Endothelial cell of umbilical vein (primary cell): ENCODE results near the gene OR6X1. TPM values are rescaled to one million over a fixed set of nuclear protein-coding genes. Genes with fewer than 3 reads are reported as not detected.

Experiments
- BruUV-seq: library from RNA; stranded (reverse); fragments of 400-500 nt; replicated peaks from 2 replicates; lab custom pipeline; 2021; lab: Mats Ljungman, UMichigan
- CTCF ChIA-PET: fragments of 300-600, 350-600 bp; sonication (Branson Sonifier 250); formaldehyde crosslinking; loops from one replicate; lab custom pipeline; 2021; ENCODE audit warnings: antibody characterized with exemption, inconsistent platforms; lab: Charles Lee
- POLR2A ChIA-PET: fragments of 300-600, 350-600 bp; sonication (Branson Sonifier 250); formaldehyde crosslinking; loops from one replicate; lab custom pipeline; 2021; ENCODE audit warnings: antibody characterized with exemption, inconsistent platforms; lab: Charles Lee
- DNase-seq: peaks from one replicate; pipeline ENCODE4 v3.0.0-alpha.2; 2011; ENCODE audit warnings: low read depth, low spot score
- FAIRE-seq: peaks from 2 replicates; lab custom pipeline; 2011; peaks lifted over from hg19 to GRCh38; lab: Jason Lieb, UNC
- H2AFZ ChIP-seq: 2 replicates; pipeline ENCODE4 v1.6.0; 2012; ENCODE audit warnings: low read depth, low read length, control low read depth, inconsistent platforms
- H3K27ac ChIP-seq: 2 replicates; pipeline ENCODE4 v1.5.1; 2011; ENCODE audit warnings: low read depth, mild to moderate bottlenecking, control low read depth, low read length, moderate library complexity; ENCODE audit not compliant: insufficient read depth
- H3K27me3 ChIP-seq, 2 experiments: 2 replicates each; pipeline versions ENCODE4 v1.6.0 to v1.6.1; 2011; ENCODE audit warnings: low read length in 2 of 2, mixed read lengths in 1 of 2; ENCODE audit not compliant: control insufficient read depth in 2 of 2, insufficient read depth in 2 of 2
- H3K36me3 ChIP-seq, 2 experiments: 2 replicates in 1 of 2; 3 replicates in 1 of 2; pipeline ENCODE4 v1.5.1; 2011; ENCODE audit warnings: low read length in 2 of 2, mild to moderate bottlenecking in 1 of 2, moderate library complexity in 1 of 2; ENCODE audit not compliant: control insufficient read depth in 2 of 2, insufficient read depth in 2 of 2; ENCODE audit errors: extremely low read depth in 1 of 2
- H3K4me1 ChIP-seq: 3 replicates; pipeline ENCODE4 v1.5.1; 2011; ENCODE audit warnings: mild to moderate bottlenecking, low read length; ENCODE audit not compliant: control insufficient read depth, insufficient read depth; ENCODE audit errors: extremely low read depth
- H3K4me2 ChIP-seq: 2 replicates; pipeline ENCODE4 v1.6.1; 2011; ENCODE audit warnings: low read length, control low read depth, mixed read lengths; ENCODE audit not compliant: insufficient read depth
- H3K4me3 ChIP-seq, 3 experiments: fragments of 200-600 bp in 1 of 3; sonication (generic), shearing (Covaris generic) in 1 of 3; replicated peaks in 1 of 3; 2 replicates each; pipeline ENCODE4 v1.5.1; 2011 to 2016; ENCODE audit warnings: control low read depth in 3 of 3, low read length in 3 of 3, mild to moderate bottlenecking in 2 of 3, inconsistent platforms in 1 of 3, low read depth in 1 of 3, moderate library complexity in 1 of 3; ENCODE audit not compliant: insufficient read depth in 1 of 3
- H3K79me2 ChIP-seq: 2 replicates; pipeline ENCODE4 v1.6.0; 2012; ENCODE audit warnings: low read length, inconsistent platforms; ENCODE audit not compliant: control insufficient read depth, insufficient read depth
- H3K9ac ChIP-seq: replicated peaks from 2 replicates; pipeline ENCODE3; 2011; ENCODE audit warnings: low read length, control low read depth; ENCODE audit not compliant: insufficient read depth; ENCODE audit errors: extremely low read depth
- H3K9me1 ChIP-seq: replicated peaks from 3 replicates; pipeline ENCODE4 v1.6.0; 2011; ENCODE audit warnings: mild to moderate bottlenecking, low read length; ENCODE audit not compliant: control insufficient read depth, insufficient read depth; ENCODE audit errors: extremely low read depth
- H3K9me3 ChIP-seq: replicated peaks from 2 replicates; pipeline ENCODE4 v1.5.1; 2012; ENCODE audit warnings: low read length, inconsistent platforms; ENCODE audit not compliant: control insufficient read depth, insufficient read depth
- H4K20me1 ChIP-seq: replicated peaks from 2 replicates; pipeline ENCODE3; 2011; ENCODE audit warnings: mild to moderate bottlenecking, low read length; ENCODE audit not compliant: control insufficient read depth, insufficient read depth; ENCODE audit errors: extremely low read depth
- EZH2 ChIP-seq: IDR thresholded peaks from 2 replicates; pipeline ENCODE4 v1.6.1; 2012; ENCODE audit warnings: borderline replicate concordance, low read depth, mild to moderate bottlenecking, moderate library complexity, low read length, inconsistent platforms; ENCODE audit not compliant: severe bottlenecking
- FOS ChIP-seq: IDR thresholded peaks from 2 replicates; pipeline ENCODE4 v1.6.1; 2011; ENCODE audit warnings: mild to moderate bottlenecking, low read length, moderate library complexity, borderline replicate concordance; ENCODE audit not compliant: insufficient read depth
- GATA2 ChIP-seq: IDR thresholded peaks from 2 replicates; pipeline ENCODE4 v1.7.0; 2011; ENCODE audit warnings: low read depth, mild to moderate bottlenecking, moderate library complexity, mixed read lengths, low read length; ENCODE audit not compliant: insufficient read length, insufficient read depth
- JUN ChIP-seq: IDR thresholded peaks from 2 replicates; pipeline ENCODE4 v1.6.1; 2011; ENCODE audit warnings: borderline replicate concordance, low read depth; ENCODE audit not compliant: insufficient read length, insufficient read depth
- MYC ChIP-seq: IDR thresholded peaks from one replicate; pipeline ENCODE4 v1.6.1; 2011; ENCODE audit warnings: mild to moderate bottlenecking, low read depth, low read length
- POLR2A ChIP-seq: IDR thresholded peaks from 2 replicates; pipeline ENCODE4 v1.6.1; 2012; ENCODE audit warnings: low read depth, mild to moderate bottlenecking, control low read depth, low read length
- POLR2AphosphoS5 ChIP-seq: IDR thresholded peaks from 2 replicates; pipeline ENCODE4 v1.6.1; 2012; ENCODE audit warnings: low read depth, mild to moderate bottlenecking, control low read depth, low read length, moderate library complexity; ENCODE audit not compliant: insufficient read depth
- dilution Hi-C: fragments of 300-500 bp; cut with MboI; formaldehyde crosslinking; loops from one replicate; pipeline ENCODE4 v1.15.0; 2019; ENCODE audit warnings: low sequenced_read_pairs; ENCODE audit not compliant: extremely low pct_ligation_motif_present
- intact Hi-C: fragments of 100-400 bp; cut with micrococcal nuclease; formaldehyde crosslinking; loops from one replicate; pipeline ENCODE4 v1.10.0; 2022
- polyA plus RNA-seq, 4 experiments: library from polyadenylated mRNA; depleted of rRNA in 3 of 4; stranded (reverse) in 3 of 4; unstranded in 1 of 4; fragments of >200 nt; gene quantifications; 2 replicates each; pipeline versions ENCODE4 v1.2.1 to v1.2.3, GENCODE V29; 2011 to 2012; ENCODE audit warnings: missing spikeins in 1 of 4
- total RNA-seq: library from RNA; stranded (reverse); gene quantifications from 2 replicates; pipeline ENCODE4 v1.2.3, GENCODE V29; 2021
- TF ChIP-seq, protein P1 (sequence below): IDR thresholded peaks from 2 replicates; pipeline ENCODE4 v1.6.1; 2011; ENCODE audit not compliant: insufficient read depth, insufficient read length
- TF ChIP-seq, protein P2 (sequence below), 2 donors: IDR thresholded peaks; 1 replicate in 1 of 2; 2 replicates in 1 of 2; pipeline ENCODE4 v1.5.1; 2011; ENCODE audit warnings: low read length in 2 of 2, mild to moderate bottlenecking in 2 of 2, moderate library complexity in 2 of 2, control low read depth in 1 of 2, inconsistent platforms in 1 of 2, low read depth in 1 of 2; ENCODE audit not compliant: insufficient read depth in 1 of 2; ENCODE audit errors: extremely low read depth in 1 of 2

OR6X1 gene
- total and polyA plus RNA-seq, 2 donors (not counting 3 experiments of a cell fraction or from before 2014, with no cell fraction given): not detected

DNA sequence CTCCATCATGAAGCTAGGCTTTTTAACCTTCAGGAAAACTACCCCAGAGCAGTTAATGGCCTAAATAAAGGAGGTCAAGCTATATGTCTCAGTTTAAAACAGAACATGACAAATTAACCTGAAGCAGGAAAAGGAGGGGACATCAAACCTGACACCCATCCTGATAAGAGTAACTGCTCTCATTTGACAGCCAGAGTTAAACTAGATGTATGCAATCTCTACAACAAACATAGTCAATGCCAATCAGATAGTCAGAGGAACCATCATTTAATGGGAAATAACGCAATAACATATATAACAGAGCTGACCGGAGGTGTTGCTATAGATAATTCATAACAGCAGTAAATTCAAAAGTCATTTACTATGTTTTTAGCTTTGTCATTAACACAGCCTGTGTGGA, 15.9 kb downstream of the OR6X1 start:
- H3K4me3 ChIP-seq: no peak overlapping the region
- H3K9me1 ChIP-seq: no peaks in the 10 kb centered on the region
- H3K27ac ChIP-seq: no peak overlapping the region
- ChIA-PET CTCF (interaction anchor here (0.6 kb wide), 1 partner anchor 333 kb away, joined by 3 read pairs; no protein-coding TSS in a partner anchor), POLR2A (no interaction called here)
- H3K4me1 ChIP-seq: peaks cover 14% of the 10 kb centered on the region
- no peak overlapping the region for H3K4me2 ChIP-seq
- TF ChIP-seq, protein P1, sequence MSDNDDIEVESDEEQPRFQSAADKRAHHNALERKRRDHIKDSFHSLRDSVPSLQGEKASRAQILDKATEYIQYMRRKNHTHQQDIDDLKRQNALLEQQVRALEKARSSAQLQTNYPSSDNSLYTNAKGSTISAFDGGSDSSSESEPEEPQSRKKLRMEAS: no peak
- TF ChIP-seq FOS (no peak), EZH2 (no peak), MYC (no peak), POLR2A (no peak), JUN (no peak), POLR2AphosphoS5 (no peak), GATA2 (no peak)
- TF ChIP-seq, protein P2, sequence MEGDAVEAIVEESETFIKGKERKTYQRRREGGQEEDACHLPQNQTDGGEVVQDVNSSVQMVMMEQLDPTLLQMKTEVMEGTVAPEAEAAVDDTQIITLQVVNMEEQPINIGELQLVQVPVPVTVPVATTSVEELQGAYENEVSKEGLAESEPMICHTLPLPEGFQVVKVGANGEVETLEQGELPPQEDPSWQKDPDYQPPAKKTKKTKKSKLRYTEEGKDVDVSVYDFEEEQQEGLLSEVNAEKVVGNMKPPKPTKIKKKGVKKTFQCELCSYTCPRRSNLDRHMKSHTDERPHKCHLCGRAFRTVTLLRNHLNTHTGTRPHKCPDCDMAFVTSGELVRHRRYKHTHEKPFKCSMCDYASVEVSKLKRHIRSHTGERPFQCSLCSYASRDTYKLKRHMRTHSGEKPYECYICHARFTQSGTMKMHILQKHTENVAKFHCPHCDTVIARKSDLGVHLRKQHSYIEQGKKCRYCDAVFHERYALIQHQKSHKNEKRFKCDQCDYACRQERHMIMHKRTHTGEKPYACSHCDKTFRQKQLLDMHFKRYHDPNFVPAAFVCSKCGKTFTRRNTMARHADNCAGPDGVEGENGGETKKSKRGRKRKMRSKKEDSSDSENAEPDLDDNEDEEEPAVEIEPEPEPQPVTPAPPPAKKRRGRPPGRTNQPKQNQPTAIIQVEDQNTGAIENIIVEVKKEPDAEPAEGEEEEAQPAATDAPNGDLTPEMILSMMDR (IDR thresholded peaks at IDR 0.05; ENCODE audit: extremely low read depth in 1 of 2, insufficient read depth in 1 of 2, low read depth in 1 of 2, low read length in 2 of 2): no peak
- DNase-seq: no peak
- peaks cover 1 to 10% of the 10 kb centered on the region in 2 experiments for H3K36me3 ChIP-seq
- no TSS peak for BruUV-seq
- H3K79me2 ChIP-seq: peaks cover 66% of the 10 kb centered on the region
- no peak overlapping the region for H2AFZ ChIP-seq
- no peaks in the 10 kb centered on the region for H3K9me3 ChIP-seq
- H3K27me3 ChIP-seq: no peaks in the 10 kb centered on the region
- no peaks in the 10 kb centered on the region for H4K20me1 ChIP-seq
- no peak for FAIRE-seq
- dilution Hi-C loops (no loop called here), intact Hi-C loops (no loop called here)
- H3K9ac ChIP-seq: no peak overlapping the region
